RPMI8226 (cell line): ENCODE data around the gene ONECUT1.

Experiments used
- DNase-seq: peaks from one replicate; pipeline ENCODE4 v3.0.0-alpha.2; 2015

The ONECUT1 gene

GRCh38 chr15:52780172-52780980 lies 9.8 kb downstream of the ONECUT1 start:
- peak; percentile 80 for DNase-seq

GRCh38 chr15:52778457-52778856 lies 11.7 kb downstream of the ONECUT1 start:
- peak; percentile 29 for DNase-seq

GRCh38 chr15:52772766-52773165 lies 17.4 kb downstream of the ONECUT1 start:
- DNase-seq = no peak

GRCh38 chr15:52765785-52766184 lies 24.4 kb downstream of the ONECUT1 start:
- DNase-seq = no peak

GRCh38 chr15:52764731-52765130 lies 25.4 kb downstream of the ONECUT1 start:
- no peak for DNase-seq

- DNase-seq = no peak
Measured at GRCh38 chr15:52762621-52763020, 27.5 kb downstream of the ONECUT1 start.

- DNase-seq = no peak
Measured at GRCh38 chr15:52760562-52760961, 29.6 kb downstream of the ONECUT1 start.

- no peak for DNase-seq
Measured at GRCh38 chr15:52759969-52760368, 30.2 kb downstream of the ONECUT1 start.

GRCh38 chr15:52757496-52757895 lies 32.6 kb downstream of the ONECUT1 start:
- no peak for DNase-seq

GRCh38 chr15:52751522-52751921 lies 38.6 kb downstream of the ONECUT1 start:
- DNase-seq = no peak

- no peak for DNase-seq
Measured at GRCh38 chr15:52749258-52749657, 40.9 kb downstream of the ONECUT1 start.

GRCh38 chr15:52746162-52746757 lies 43.9 kb downstream of the ONECUT1 start:
- no peak for DNase-seq

GRCh38 chr15:52745326-52746161 lies 44.6 kb downstream of the ONECUT1 start:
- DNase-seq = no peak

- DNase-seq = no peak
Measured at GRCh38 chr15:52738311-52738710, 51.8 kb downstream of the ONECUT1 start.

GRCh38 chr15:52737720-52738119 lies 52.4 kb downstream of the ONECUT1 start:
- DNase-seq = no peak

- DNase-seq = peak; percentile 90
Measured at GRCh38 chr15:52735231-52736089, 54.7 kb downstream of the ONECUT1 start.

- DNase-seq = no peak
Measured at GRCh38 chr15:52734329-52734728, 55.8 kb downstream of the ONECUT1 start.

- no peak for DNase-seq
Measured at GRCh38 chr15:52733696-52734255, 56.4 kb downstream of the ONECUT1 start.

- DNase-seq = no peak
Measured at GRCh38 chr15:52733088-52733487, 57.0 kb downstream of the ONECUT1 start.

GRCh38 chr15:52732551-52732950 lies 57.6 kb downstream of the ONECUT1 start:
- DNase-seq = no peak

- DNase-seq = no peak
Measured at GRCh38 chr15:52731732-52732470, 58.2 kb downstream of the ONECUT1 start.

GRCh38 chr15:52731004-52731403 lies 59.1 kb downstream of the ONECUT1 start:
- no peak for DNase-seq
